Adipocyte (in vitro differentiated cells): ENCODE measurements around the gene BAX.

Experiments
- DNase-seq: peaks from one replicate; pipeline ENCODE4 v3.0.0-alpha.2; 2015; ENCODE audit warnings: low read depth
- H3K27me3 ChIP-seq: replicated peaks from 2 replicates; pipeline ENCODE4 v1.7.0; 2013; ENCODE audit warnings: mild to moderate bottlenecking, low read length, moderate library complexity; ENCODE audit not compliant: control insufficient read depth, insufficient read depth
- H3K36me3 ChIP-seq: 2 replicates; pipeline ENCODE4 v1.7.0; 2013; ENCODE audit warnings: low read length, mild to moderate bottlenecking, moderate library complexity; ENCODE audit not compliant: control insufficient read depth, insufficient read depth, severe bottlenecking
- H3K4me1 ChIP-seq: 2 replicates; pipeline ENCODE4 v1.7.0; 2013; ENCODE audit warnings: mild to moderate bottlenecking, low read length, moderate library complexity; ENCODE audit not compliant: control insufficient read depth, insufficient read depth
- H3K4me3 ChIP-seq: 2 replicates; pipeline ENCODE4 v1.7.0; 2013; ENCODE audit warnings: mild to moderate bottlenecking, low read length, moderate library complexity
- H3K9ac ChIP-seq: 2 replicates; pipeline ENCODE4 v1.7.0; 2013; ENCODE audit warnings: mild to moderate bottlenecking, low read length, moderate library complexity
- H3K9me3 ChIP-seq: 2 replicates; pipeline ENCODE4 v1.7.0; 2013; ENCODE audit warnings: mild to moderate bottlenecking, low read length, moderate library complexity; ENCODE audit not compliant: control insufficient read depth

Gene BAX

DNA sequence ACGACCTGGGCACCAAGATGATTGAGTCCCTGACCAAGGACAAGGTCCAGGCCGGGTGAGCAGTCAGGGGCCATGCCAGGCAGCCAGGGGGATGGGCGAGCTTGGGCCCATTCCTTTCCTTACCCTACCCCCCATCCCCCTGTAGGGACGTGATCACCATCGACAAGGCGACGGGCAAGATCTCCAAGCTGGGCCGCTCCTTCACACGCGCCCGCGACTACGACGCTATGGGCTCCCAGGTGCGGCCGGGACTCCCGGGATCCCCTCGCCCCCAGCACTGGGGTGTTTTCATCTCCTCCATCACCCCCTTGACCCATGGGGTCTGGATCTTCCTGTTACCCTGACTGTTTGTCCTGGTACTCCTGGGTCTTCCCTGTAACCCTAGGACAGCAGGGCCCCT lies 55.2 kb downstream of the BAX start:
- no peak overlapping the region for H3K9ac ChIP-seq
- H3K27me3 ChIP-seq = no peaks in the 10 kb centered on the region
- no peaks in the 10 kb centered on the region for H3K4me1 ChIP-seq
- no peaks in the 10 kb centered on the region for H3K9me3 ChIP-seq
- peaks cover 61% of the 10 kb centered on the region for H3K36me3 ChIP-seq
- H3K4me3 ChIP-seq = no peak overlapping the region
- no peak for DNase-seq

DNA sequence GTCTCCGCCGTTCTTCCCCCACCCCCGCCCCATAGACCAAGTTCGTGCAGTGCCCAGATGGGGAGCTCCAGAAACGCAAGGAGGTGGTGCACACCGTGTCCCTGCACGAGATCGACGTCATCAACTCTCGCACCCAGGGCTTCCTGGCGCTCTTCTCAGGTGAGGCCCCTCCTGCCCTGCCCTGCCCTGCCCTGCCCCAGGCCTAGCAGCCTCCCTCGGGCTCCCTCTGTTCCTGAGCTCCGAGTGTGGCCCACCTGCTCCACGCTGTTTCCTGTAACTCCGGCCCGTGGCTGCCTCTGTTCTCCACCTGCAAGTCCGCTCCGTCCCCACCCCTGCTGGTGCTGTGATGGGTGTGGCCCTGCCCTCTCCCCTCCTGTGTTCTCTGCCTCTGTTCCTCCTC lies 55.8 kb downstream of the BAX start:
- H3K36me3 ChIP-seq = peaks cover 61% of the 10 kb centered on the region

DNA sequence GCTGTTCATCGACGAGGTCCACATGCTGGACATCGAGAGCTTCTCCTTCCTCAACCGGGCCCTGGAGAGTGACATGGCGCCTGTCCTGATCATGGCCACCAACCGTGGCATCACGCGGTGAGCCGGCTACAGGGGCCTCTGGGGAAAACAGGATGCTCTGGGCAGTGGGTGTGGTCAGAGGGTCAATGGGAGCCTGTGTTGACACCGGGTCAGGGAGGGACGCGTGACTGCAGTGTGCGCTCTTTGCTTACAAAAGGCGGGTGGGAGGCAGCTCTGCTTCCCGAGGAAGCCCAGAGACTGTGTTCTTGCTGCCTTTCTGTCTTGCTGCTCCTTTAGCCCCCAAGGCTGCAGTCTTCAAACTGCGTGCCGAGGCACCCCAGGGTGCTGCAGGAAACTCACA lies 56.5 kb downstream of the BAX start:
- no peaks in the 10 kb centered on the region for H3K4me1 ChIP-seq
- no peaks in the 10 kb centered on the region for H3K9me3 ChIP-seq
- no peak for DNase-seq
- H3K27me3 ChIP-seq = no peaks in the 10 kb centered on the region
- no peak overlapping the region for H3K4me3 ChIP-seq
- no peak overlapping the region for H3K9ac ChIP-seq
- H3K36me3 ChIP-seq = peaks cover 63% of the 10 kb centered on the region

More for the DNA sequence above, 55.8 kb downstream of the BAX start:
- no peak overlapping the region for H3K9ac ChIP-seq
- no peaks in the 10 kb centered on the region for H3K9me3 ChIP-seq
- H3K4me3 ChIP-seq = no peak overlapping the region
- DNase-seq = no peak
- H3K4me1 ChIP-seq = no peaks in the 10 kb centered on the region
- H3K27me3 ChIP-seq = no peaks in the 10 kb centered on the region
